HG02642 (cell line): ENCODE data around the gene STUM.

Experiments used
- ATAC-seq: cut with Tn5 transposase; IDR thresholded peaks from one replicate; pipeline ENCODE4 v1.9.1; 2021; ENCODE audit warnings: mild to moderate bottlenecking; ENCODE audit not compliant: unreplicated experiment, poor library complexity

Gene STUM

DNA sequence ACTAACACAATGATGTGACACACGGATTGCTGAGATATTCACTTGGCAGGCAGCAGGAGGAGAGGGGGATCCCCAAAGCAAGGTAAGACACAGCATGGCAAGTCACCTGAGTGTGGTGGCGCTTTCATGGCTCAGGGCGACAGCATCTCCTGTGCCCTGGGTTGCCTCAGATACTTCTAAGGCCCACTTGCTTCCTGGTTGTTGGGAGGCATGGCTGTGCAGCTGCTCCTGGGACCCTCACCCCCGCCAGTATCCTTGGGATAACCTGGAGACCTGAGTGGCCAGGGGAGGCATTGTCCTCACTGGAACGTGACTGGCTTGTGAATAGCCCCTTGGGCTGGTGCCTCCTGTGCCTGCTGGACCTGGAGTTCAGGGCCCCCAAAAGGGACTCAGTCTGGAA is 69.8 kb downstream of the STUM start:
- ATAC-seq, result no peak

DNA sequence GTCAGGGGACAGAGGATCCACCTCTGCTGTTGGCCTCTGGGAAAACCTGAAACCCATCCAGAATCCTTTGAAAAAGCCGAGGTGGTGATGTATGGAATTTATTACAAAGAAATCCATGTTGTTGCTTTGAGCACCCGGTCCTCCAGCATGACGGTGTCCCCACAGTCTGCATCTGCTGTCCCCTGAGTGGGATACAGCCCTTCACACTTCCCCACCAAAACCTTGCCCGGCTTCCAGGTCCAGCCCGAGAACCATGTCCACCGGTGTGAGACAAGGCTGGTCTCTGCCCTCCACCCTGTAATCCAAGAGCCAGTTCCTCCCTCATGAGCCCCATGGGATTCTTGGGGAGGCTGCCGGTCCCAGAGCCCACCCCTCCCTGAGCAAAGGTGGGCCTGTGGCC is 70.5 kb downstream of the STUM start:
- no peak for ATAC-seq

DNA sequence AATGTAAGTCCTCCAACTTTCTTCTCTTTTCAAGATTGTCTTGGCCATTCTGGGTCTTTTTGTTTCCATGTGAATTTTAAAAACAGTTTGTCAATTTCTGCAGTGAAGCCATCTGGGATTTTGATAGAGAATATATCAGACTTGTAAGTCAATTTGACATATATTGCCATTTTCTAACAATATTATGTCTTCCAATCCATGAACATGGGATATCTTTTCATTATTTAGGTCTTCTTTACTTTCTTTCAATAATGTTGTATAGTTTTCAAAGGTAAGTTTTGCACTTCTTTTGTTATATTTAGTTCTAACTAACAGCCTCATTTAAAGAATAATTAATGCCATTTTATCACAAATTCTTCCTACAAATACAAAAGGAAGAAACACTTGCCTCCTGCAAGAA is 73.4 kb downstream of the STUM start:
- ATAC-seq, result no peak

DNA sequence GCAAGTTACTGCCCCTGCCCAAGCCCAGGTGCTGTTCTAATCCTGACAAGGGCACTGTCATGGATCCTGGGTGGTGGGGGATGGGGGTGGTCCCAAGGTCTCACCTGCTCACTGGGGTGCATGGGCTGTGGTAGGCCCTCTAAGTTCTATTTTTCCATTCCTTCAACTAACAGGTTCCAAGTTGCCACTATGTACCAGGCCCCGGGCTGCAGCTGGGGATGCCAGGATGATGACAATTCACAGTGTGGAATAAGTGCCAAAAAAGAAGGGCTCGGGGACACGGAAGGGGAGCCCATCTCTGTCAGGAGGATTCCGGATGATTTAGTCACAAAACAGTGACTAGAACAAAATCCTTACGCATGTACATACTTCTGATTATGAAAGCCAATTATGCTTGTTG is 76.0 kb downstream of the STUM start:
- ATAC-seq, result no peak

DNA sequence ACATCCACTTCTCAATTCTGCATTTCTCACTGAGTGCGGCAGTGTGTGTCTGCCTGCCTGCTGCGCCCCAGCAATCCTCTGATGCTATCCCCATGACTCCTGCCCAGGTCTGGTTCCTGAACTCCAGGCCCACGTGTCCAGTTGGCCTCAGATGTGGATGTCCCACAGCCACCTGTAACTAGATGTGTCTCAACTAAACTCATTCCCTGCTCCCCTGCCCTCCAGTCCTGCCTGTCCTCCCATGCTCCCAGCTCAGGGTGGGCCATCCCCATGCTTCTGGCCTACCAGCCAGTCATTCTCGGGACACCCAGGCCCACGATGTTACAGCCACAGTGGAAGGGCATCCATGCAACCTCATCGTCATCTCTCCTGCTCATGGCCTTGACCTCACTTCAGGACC is 76.8 kb downstream of the STUM start:
- no peak for ATAC-seq

DNA sequence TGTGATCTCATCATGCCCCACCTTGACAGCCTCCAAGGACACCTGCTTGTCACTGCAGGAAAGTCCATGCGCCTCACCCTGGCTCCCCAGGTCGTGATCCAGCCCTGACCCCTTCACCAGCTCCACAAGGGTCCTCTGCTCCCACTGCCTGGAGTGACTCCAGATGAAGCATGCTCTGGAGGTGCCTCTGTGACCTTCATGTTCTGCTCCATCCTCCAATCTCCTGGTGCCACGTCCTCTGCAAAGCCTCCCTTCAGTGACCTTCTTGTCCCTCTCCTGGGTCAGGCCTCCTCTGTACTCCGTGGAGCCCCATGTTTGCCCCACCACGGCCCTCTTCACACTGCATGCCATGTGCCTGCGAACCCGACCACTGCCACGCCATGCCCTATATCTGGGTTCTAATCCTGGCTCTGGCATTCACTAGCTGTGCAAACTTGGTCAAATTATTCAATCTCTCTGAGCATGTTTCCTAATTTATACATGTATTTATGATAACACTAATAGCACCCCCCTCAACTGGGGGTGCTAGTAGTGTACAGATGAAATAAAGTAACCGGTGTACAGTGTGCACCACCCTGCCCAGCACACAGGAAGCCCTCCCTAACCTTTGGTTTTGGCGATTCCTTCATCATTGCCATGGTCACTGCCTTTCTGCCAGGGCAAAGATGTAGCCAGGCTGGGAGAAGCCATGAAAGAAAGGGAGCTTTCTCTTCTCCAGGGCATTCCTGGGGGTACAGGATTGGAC is 77.4 kb downstream of the STUM start:
- peak; percentile 31 for ATAC-seq

DNA sequence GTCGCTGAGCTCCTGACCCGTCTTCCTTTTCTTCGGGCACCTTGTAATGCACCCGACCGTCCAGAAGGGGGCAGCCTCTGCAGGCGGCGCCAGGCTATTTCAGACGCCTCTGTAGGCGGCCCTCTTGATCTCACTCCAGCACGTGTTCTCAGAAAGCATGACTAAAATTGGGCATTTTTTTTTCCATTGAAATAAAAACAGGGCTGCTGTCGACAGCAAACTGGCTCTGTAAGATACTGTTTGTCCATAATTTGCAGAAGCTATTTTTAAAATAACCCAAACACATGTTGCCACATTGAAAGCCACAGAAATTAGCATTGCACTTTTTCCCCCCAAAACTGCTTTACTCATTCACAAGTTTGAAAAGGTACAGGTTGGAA is 78.0 kb downstream of the STUM start:
- ATAC-seq, result peak; percentile 80

DNA sequence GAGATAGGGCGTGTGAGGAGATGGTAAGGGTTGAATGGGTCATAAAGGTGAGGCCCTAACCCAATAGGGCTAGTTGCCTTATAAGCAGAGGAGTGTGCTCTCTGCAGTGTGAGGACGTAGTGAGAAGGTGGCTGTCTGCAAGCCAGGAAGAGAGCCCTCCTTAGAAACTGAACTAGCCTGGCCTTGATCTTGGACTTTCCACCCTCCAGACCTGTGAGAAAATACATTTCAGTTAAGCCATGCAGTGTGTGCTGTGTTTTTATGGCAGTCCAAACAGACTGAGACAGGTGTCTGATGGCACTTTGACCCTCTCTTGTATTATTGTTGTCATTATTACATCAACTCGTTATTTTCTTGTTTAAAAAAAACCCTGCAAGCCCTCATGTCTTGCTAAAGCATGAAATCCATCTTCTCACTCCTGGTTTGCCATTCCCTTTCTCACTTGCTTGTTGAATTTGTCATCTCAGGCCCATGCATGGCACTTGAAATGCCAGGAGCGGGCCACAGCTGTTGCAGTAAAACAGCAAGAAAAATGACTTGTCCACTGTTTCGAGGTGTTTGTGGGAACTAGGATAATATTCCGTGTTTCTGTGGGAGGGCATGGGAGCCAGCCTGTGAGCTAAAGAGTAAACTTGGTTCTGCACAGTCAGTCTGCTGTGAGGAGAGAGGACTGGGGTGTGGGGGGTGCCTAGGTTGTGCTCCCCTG is 78.6 kb downstream of the STUM start:
- no peak for ATAC-seq

DNA sequence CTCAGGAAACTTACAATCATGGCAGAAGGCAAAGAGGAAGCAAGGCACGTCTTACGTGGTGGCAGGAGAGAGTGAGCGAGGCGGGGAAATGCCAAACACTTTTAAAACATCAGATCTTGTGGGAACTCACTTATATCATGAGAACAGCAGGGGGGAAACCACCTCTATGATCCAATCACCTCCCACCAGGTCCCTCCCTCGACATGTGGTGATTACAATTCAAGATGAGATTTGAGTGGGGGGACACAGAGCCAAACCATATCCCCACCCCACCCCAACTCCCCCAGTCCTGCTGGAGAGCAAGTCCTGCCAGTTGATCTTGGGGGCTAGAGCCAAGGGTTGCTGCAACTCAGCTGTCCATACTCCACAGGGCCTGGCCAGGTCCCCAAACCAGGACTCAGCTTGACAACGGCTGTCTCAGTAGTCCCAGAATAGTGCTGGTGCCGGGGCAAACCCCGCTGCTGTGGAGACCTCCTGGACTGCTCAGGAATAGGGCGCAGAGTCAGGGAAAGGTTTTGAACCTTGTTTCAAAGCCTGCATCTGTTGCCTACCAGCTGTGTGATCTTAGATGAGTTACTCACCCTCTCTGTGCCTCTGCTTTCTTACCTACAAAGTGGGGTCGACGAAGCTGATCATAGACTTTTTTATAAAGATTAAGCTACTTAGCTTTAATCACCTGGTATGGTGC is 79.5 kb downstream of the STUM start:
- ATAC-seq, result no peak

DNA sequence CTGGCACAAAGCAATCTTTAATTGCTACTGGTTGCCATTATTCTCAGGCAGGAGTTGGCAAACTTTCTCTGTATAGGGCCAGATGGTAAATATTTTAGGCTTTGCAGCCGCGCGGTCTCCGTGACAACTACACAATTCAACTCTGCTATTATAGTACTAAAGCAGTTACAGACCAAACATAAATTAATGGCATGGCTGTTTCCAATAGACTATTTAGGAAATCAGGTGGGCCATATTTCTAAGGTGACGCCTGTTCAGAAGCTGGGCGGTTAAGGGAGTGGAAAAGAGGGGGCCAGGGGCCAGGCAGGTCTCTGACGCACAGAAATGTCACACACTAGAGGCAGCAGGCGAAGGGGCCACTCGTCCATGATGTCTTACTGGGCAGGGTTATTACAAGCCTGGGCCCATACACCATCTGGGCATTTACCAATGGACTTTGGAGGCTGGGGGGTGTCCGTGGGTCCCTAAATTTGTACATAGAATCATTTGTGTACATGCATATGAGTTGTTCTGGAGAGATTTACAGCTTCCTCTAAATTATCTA is 80.1 kb downstream of the STUM start:
- ATAC-seq, result no peak

DNA sequence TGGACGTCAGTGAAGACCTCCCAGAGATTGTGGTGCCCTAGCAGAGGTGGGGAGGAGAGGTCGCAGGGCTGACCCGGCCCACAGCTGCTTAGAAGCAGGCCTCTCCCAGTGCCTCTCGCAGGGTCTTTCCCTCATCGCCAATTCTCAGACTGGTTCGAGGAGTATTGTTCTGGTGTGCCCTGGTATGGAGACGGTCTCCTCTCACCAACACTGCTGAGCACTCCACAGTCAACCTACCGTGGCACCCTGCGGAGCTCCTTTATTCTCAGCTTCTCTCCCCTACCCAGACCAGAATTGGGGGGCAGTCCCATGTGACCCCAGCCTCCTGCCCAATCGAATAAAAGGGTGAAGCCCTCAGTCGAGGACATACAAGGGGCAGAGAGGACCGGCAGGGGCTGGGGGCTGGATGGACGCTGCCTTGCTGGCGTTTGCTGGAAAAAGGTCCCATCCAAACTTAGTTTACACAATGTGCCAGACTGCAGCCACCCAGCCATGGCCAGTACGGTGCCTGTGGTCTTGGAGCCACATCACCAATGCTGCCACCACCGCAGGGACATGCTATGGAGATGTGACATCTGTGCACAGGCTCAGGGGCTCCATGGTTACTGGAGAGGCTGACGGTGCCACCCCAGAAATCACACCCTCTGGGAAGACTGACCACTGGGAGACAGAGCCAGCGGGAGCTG is 80.8 kb downstream of the STUM start:
- no peak for ATAC-seq

DNA sequence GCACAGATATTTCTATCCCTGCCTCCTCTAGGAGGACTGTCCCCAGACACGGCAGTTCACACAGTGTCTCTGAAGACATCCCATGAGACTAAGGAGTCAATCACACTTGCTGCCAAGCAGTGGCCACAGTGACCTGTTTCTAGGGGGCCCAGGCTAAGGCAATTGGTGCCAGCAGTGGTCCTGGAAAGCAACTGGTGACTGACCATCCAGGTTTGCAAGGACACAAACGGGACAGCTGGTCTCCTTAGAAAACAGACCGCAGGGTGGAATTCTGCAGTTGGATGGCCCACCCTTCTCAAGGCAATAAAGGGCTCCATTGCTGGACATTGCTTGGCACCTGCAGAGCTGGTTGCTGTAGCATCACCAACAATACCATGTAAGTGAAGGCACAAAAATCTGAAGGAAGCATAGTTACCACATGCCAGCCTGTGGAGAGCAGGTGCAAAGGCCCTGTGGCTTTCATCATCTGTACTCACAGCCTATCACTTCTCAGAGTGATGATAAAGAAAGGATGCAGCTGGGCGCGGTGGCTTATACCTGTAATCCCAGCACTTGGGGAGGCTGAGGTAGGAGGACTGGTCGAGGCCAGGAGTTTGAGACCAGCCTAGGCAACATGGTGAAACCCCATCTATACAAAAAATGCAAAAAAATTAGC is 81.5 kb downstream of the STUM start:
- ATAC-seq, result no peak

DNA sequence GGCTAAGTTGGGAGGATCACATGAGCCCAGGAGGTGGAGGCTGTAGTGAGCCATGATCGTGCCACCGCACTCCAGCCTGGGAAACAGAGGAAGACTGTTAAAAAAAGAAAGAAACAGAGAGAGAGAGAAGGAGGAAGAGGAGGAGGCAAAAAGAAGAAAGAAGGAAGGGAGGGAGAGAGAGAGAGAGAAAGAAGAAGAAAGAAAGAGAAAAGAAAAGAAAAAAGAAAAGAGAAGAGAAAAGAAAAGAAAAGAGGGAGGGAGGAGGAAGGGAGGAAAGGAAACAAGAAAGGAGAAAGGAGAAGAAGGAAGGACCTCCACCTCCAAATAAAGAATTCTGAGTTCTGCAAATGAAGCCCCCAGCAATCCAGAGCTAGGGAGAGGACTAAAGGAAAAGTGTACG is 82.0 kb downstream of the STUM start:
- ATAC-seq, result no peak

DNA sequence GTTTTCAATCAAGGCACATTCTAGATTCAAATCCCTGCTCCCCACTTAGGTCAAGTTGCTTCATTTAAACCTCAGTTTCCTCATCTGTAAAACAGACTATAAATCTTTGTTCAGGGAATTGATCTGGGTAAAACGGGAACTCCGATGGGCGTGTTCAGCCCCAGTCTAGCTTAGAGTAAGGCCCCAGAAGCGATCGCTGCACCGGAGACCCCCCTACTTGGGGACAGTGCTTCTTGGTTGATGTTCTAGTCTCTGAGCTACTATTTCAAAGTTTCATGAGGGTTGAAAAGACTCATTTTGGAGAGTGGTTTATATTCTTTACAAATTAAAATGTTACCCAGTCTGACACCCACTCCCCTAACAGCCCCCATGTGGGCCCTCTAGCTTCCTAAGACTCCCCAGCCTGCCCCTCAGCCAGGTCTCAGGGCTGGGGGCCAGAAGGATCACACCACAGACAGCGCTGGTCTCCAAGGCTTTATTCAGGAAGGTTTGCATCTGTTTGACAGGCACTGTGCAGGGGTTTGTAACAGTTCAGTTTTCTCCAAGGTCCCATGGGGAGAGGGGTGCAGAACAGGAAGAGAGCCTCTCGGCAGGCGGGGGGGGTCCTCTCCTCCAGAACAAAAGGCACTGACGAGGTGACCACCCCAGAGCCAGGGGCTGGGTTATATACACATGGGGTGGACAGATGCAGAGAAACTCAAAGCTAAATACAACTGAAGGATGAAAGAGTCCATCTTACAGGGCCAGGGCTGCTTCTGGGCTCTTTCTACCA is 82.9 kb downstream of the STUM start:
- no peak for ATAC-seq

DNA sequence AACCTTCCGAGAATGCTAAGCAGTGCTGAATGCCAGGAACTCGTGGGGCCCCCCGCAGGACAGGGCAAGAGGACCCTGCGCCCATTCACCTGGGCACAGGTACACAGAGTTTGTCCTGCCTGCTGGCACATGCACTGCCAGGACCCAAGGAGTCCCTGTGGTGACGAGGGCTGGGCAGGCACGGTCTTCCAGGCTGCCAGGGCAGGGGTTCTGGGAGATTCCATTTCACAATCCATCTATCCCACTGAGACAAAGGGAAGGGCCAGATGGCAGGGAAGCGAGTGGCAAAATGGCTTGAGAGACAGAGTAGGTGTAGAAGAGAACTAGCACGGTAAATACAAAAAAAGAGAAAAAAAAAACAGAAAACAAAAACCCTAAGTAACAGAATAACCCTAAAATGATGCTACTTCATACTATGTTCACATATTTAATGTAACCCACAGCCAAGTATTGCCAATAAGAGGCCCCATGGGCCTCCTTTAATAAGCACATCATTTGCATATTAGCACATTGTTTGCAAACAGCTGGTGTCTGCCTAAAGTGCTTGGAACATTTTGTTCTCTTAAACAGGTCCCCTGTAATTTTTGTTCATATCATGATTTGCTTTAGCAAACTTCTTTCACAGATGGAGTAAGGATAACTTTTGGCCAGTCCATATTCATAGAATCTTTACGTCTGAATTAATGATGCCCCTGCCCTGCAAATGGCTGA is 83.8 kb downstream of the STUM start:
- ATAC-seq, result no peak

DNA sequence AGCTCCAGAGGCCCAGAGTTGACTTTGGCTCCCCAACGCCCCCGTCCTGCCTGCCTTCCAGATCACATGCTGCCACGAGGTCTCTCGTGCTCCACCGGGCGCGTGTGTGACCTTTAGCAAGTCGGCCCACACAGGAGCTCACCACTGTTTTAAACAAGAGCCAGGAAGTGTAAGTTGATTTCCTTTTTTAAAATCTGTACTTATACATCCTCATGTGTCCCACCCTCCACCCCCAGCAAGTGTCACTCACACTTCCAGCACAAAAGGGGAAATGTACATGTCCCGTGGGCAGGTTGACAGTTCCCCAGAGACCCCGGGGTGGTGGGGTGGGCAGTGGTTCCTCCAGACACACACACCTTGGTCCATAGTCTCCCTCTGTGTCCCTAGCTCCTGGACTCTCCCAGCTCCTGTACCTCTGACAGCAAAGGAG is 84.4 kb downstream of the STUM start:
- ATAC-seq, result no peak

DNA sequence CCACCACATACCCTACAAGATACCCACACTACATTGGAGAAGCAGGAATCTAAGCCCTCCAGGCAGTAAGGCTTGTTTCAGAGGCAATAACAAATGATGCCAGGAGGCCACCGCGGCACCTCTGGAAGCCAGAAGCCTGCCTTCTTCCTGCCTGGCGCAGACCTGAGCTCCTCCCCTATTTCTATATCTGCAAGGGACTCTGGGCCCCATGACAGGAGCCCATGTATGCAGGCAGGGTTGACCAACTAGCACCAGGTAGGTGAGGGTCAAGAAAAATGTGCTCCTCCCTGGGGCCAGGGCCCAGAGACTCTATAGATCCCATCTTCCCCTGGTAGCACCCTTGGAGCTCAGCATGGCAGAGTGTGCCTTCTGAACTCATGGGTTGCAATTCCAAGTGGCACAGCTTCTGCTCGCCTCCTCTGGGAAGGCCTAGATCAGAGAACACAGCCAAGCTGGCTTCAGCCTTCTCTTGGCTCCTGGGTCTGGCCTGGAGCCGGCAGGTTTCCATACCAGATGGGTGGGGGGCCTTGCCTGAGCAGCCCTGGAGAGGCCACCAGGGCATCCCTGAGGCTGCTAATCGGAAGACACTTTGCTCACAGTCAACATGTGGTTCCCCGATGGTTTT is 85.1 kb downstream of the STUM start:
- peak; percentile 26 for ATAC-seq

DNA sequence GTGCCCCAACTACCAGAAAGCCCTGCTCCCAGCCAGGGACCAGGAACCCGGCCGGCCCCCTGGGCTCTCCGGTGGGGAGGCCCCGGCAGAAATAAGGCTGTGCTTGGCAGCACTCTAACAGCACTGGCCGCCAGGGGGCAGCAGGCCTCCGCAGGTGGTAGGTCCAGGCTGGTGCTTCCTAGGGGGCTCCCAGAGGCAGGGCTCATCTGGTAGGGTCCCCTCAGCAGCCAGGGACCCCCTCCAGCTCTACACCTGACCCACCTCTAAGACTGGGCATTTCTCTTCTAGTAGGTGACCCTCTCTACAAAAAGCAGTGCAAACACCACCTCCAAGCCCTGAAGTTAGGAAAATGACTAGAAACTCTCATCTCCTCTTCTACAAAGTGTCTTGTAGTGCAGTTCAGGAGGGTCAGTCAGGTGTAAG is 85.6 kb downstream of the STUM start:
- ATAC-seq, result peak; percentile 84
